ENCODE results near the gene LRTM2. TPM values are rescaled to one million over a fixed set of nuclear protein-coding genes. Genes with fewer than 3 reads are reported as not detected.

The LRTM2 gene
- total and polyA plus RNA-seq, 7 experiments from 2014 or later: 0.12 TPM; not detected in 6

- Mint-ChIP-seq H3K27me3 (no peaks in the 10 kb centered on the region), H3K9me3 (peaks cover 0 to 5% (median 0%) of the 10 kb centered on the region in 11 donors), H3K36me3 (no peaks in the 10 kb centered on the region), H3K27ac (peak overlapping the region in 3 of 9 donors; percentile 47 to 62 (median 56)), H3K4me3 (no peak overlapping the region), H3K4me1 (peaks cover 5 to 17% (median 14%) of the 10 kb centered on the region in 7 donors)
- Histone ChIP-seq H3K27ac (ENCODE audit: low read depth, low read length) (no peak overlapping the region), H3K4me1 (ENCODE audit: control insufficient read depth in 2 of 2, insufficient read depth in 2 of 2, low read length in 2 of 2) (peaks cover 7 to 9% of the 10 kb centered on the region in 2 donors), H3K9me3 (ENCODE audit: control insufficient read depth in 2 of 3, low read length in 3 of 3) (no peaks in the 10 kb centered on the region), H3K27me3 (ENCODE audit: control insufficient read depth in 2 of 2, insufficient read depth in 2 of 2, low read length in 2 of 2) (no peaks in the 10 kb centered on the region), H3K36me3 (ENCODE audit: control insufficient read depth in 2 of 3, insufficient read depth in 3 of 3, low read length in 3 of 3) (no peaks in the 10 kb centered on the region), H3K4me3 (ENCODE audit: low read length) (no peak overlapping the region)
- no peak for DNase-seq
- ATAC-seq: no peak
- POLR2A ChIA-PET: no interaction called here
- intact Hi-C loops (cut with micrococcal nuclease): no loop called here
- CTCF ChIA-PET: interaction anchor here (1.7 to 10.6 kb wide), 2 partner anchors 10 to 140 kb away, joined by 5 to 152 read pairs; no protein-coding TSS in a partner anchor
Observed at GRCh38 chr12:1800401-1801302, 19.7 kb upstream of the LRTM2 start.

- H3K4me1 ChIP-seq (ENCODE audit: control insufficient read depth in 2 of 2, insufficient read depth in 2 of 2, low read length in 2 of 2): peaks cover 6 to 7% of the 10 kb centered on the region in 2 donors
- ChIA-PET POLR2A (no interaction called here), CTCF (interaction anchor here (0.7 kb wide), 1 partner anchor 138 kb away, joined by 4 read pairs; no protein-coding TSS in a partner anchor)
- intact Hi-C loops (cut with micrococcal nuclease): no loop called here
- no peak overlapping the region for H3K27ac ChIP-seq (ENCODE audit: low read depth, low read length)
- no peak for ATAC-seq
- peak overlapping the region in 1 of 10 donors; percentile 38 for H3K4me3 Mint-ChIP-seq
- no peaks in the 10 kb centered on the region for H3K36me3 Mint-ChIP-seq
- H3K27ac Mint-ChIP-seq: peak overlapping the region in 1 of 9 donors; percentile 65
- H3K9me3 Mint-ChIP-seq: peaks cover 0 to 5% (median 0%) of the 10 kb centered on the region in 11 donors
- no peak for DNase-seq
- H3K27me3 ChIP-seq (ENCODE audit: control insufficient read depth in 2 of 2, insufficient read depth in 2 of 2, low read length in 2 of 2): no peaks in the 10 kb centered on the region
- H3K9me3 ChIP-seq (ENCODE audit: control insufficient read depth in 2 of 3, low read length in 3 of 3): no peaks in the 10 kb centered on the region
- no peak overlapping the region for H3K4me3 ChIP-seq (ENCODE audit: low read length)
- H3K27me3 Mint-ChIP-seq: no peaks in the 10 kb centered on the region
- H3K36me3 ChIP-seq (ENCODE audit: control insufficient read depth in 2 of 3, insufficient read depth in 3 of 3, low read length in 3 of 3): no peaks in the 10 kb centered on the region
- H3K4me1 Mint-ChIP-seq: peaks cover 3 to 11% (median 7%) of the 10 kb centered on the region in 7 donors
Observed at GRCh38 chr12:1801303-1801975, 18.9 kb upstream of the LRTM2 start.

GRCh38 chr12:1803736-1804135 is 16.6 kb upstream of the LRTM2 start:
- no peaks in the 10 kb centered on the region for H3K27me3 Mint-ChIP-seq
- ChIA-PET POLR2A (interaction anchor here (1.0 kb wide), 2 partner anchors 112 to 144 kb away, joined by 3 read pairs; no protein-coding TSS in a partner anchor), CTCF (no interaction called here)
- H3K27me3 ChIP-seq (ENCODE audit: control insufficient read depth in 2 of 2, insufficient read depth in 2 of 2, low read length in 2 of 2): no peaks in the 10 kb centered on the region
- H3K4me1 Mint-ChIP-seq: peaks cover 3 to 11% (median 7%) of the 10 kb centered on the region in 7 donors
- H3K36me3 Mint-ChIP-seq: no peaks in the 10 kb centered on the region
- intact Hi-C loops (cut with micrococcal nuclease): loop anchor here (1.0 to 2.0 kb wide), 5 partner anchors 7 to 1009 kb away; partner anchors contain the start of genes DCP1B (in 2 of the 2) and ITFG2 (in 1 of the 2)
- no peaks in the 10 kb centered on the region for H3K9me3 ChIP-seq (ENCODE audit: control insufficient read depth in 2 of 3, low read length in 3 of 3)
- no peak overlapping the region for H3K27ac ChIP-seq (ENCODE audit: low read depth, low read length)
- H3K4me3 ChIP-seq (ENCODE audit: low read length): no peak overlapping the region
- ATAC-seq (no peak), DNase-seq (no peak)
- H3K4me3 Mint-ChIP-seq: no peak overlapping the region
- no peak overlapping the region for H3K27ac Mint-ChIP-seq
- H3K4me1 ChIP-seq (ENCODE audit: control insufficient read depth in 2 of 2, insufficient read depth in 2 of 2, low read length in 2 of 2): peaks cover 6 to 7% of the 10 kb centered on the region in 2 donors
- no peaks in the 10 kb centered on the region for H3K36me3 ChIP-seq (ENCODE audit: control insufficient read depth in 2 of 3, insufficient read depth in 3 of 3, low read length in 3 of 3)
- H3K9me3 Mint-ChIP-seq: peaks cover 0 to 5% (median 0%) of the 10 kb centered on the region in 11 donors

DNA sequence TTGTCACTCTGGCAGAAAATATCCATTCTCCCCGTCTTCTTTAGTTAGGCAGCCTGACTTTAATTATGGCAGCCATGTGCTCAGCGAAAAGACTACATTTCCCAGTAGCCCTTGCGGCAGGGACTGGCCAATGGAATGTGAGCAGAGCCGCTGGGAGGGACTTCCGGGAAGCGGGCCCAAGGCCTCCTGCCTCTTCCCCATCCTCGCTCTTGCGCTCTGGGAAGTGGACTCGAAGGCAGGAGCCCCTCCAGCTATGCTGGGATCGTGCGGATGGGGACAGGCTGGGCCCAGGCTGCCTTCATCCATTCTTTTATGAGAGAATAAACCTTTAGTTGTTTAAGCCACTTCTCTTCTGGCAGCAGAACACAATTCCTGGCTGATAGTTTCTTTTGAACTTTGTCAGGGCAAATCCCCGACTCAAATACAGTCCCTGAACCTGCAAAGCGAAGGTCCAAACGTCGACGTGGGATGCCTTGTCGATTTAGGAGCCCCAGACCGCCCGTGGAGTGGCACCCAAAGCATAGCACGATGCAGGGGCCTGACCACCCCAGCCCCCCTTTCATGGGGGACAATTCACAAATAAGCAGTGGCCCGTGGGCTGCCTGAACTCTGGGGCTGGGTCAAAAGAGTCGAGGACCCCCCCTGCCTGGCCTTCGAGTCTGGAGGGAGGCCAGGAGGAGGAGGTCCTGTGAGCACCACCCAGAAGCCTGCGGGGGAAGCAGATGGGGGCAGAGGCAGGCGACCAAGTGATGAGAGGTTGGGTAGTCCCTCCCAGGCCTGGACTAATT is 15.6 kb upstream of the LRTM2 start:
- H3K27ac Mint-ChIP-seq: peak overlapping the region in 8 of 9 donors; percentile 55 to 90 (median 76)
- Histone ChIP-seq H3K36me3 (ENCODE audit: control insufficient read depth in 2 of 3, insufficient read depth in 3 of 3, low read length in 3 of 3) (no peaks in the 10 kb centered on the region), H3K9me3 (ENCODE audit: control insufficient read depth in 2 of 3, low read length in 3 of 3) (no peaks in the 10 kb centered on the region), H3K4me1 (ENCODE audit: control insufficient read depth in 2 of 2, insufficient read depth in 2 of 2, low read length in 2 of 2) (peaks cover 6 to 7% of the 10 kb centered on the region in 2 donors), H3K4me3 (ENCODE audit: low read length) (peak overlapping the region; percentile 26), H3K27me3 (ENCODE audit: control insufficient read depth in 2 of 2, insufficient read depth in 2 of 2, low read length in 2 of 2) (no peaks in the 10 kb centered on the region), H3K27ac (ENCODE audit: low read depth, low read length) (peak overlapping the region; percentile 63)
- DNase-seq: peak; percentile 58 to 86 (median 79)
- peaks cover 5 to 12% (median 6%) of the 10 kb centered on the region in 7 donors for H3K4me1 Mint-ChIP-seq
- POLR2A ChIA-PET: interaction anchor here (1.0 kb wide), 2 partner anchors 111 to 145 kb away, joined by 3 read pairs; no protein-coding TSS in a partner anchor
- H3K9me3 Mint-ChIP-seq: peaks cover 0 to 5% (median 0%) of the 10 kb centered on the region in 11 donors
- H3K27me3 Mint-ChIP-seq: no peaks in the 10 kb centered on the region
- CTCF ChIA-PET: interaction anchor here (1.4 kb wide), 1 partner anchor 13 kb away, joined by 4 read pairs; no protein-coding TSS in a partner anchor
- H3K36me3 Mint-ChIP-seq: no peaks in the 10 kb centered on the region
- intact Hi-C loops (cut with micrococcal nuclease): loop anchor here (1.0 to 2.0 kb wide), 5 partner anchors 8 to 1008 kb away; partner anchors contain the start of genes DCP1B (in 2 of the 2) and ITFG2 (in 1 of the 2)
- peak; percentile 98 for ATAC-seq
- H3K4me3 Mint-ChIP-seq: peak overlapping the region in 5 of 10 donors; percentile 21 to 44 (median 29)

- no peaks in the 10 kb centered on the region for H3K27me3 Mint-ChIP-seq
- no peaks in the 10 kb centered on the region for H3K9me3 ChIP-seq (ENCODE audit: control insufficient read depth in 2 of 3, low read length in 3 of 3)
- DNase-seq (no peak), ATAC-seq (no peak)
- no peak overlapping the region for H3K4me3 ChIP-seq (ENCODE audit: low read length)
- H3K27ac ChIP-seq (ENCODE audit: low read depth, low read length): no peak overlapping the region
- H3K27ac Mint-ChIP-seq: peak overlapping the region in 4 of 9 donors; percentile 29 to 58 (median 42)
- H3K4me1 ChIP-seq (ENCODE audit: control insufficient read depth in 2 of 2, insufficient read depth in 2 of 2, low read length in 2 of 2): peaks cover 6 to 7% of the 10 kb centered on the region in 2 donors
- peaks cover 5 to 12% (median 8%) of the 10 kb centered on the region in 7 donors for H3K4me1 Mint-ChIP-seq
- no peaks in the 10 kb centered on the region for H3K36me3 Mint-ChIP-seq
- no peaks in the 10 kb centered on the region for H3K36me3 ChIP-seq (ENCODE audit: control insufficient read depth in 2 of 3, insufficient read depth in 3 of 3, low read length in 3 of 3)
- CTCF ChIA-PET: interaction anchor here (1.4 kb wide), 1 partner anchor 14 kb away, joined by 4 read pairs; no protein-coding TSS in a partner anchor
- intact Hi-C loops (cut with micrococcal nuclease): loop anchor here in 1 of 2 donors (2.0 kb wide), 1 partner anchor 199 kb away; the partner anchor contains the start of gene DCP1B
- H3K27me3 ChIP-seq (ENCODE audit: control insufficient read depth in 2 of 2, insufficient read depth in 2 of 2, low read length in 2 of 2): no peaks in the 10 kb centered on the region
- H3K4me3 Mint-ChIP-seq: no peak overlapping the region
- POLR2A ChIA-PET: no interaction called here
- peaks cover 0 to 5% (median 0%) of the 10 kb centered on the region in 11 donors for H3K9me3 Mint-ChIP-seq
Observed at GRCh38 chr12:1805441-1806081, 14.8 kb upstream of the LRTM2 start.
